GM21390 (cell line): ENCODE results near the gene SERHL2.
A peak's percentile ranks its signal among the peaks of the same experiment; 100 is the strongest.
"Not testable (repeated sequence)": the region's sequence is repeated elsewhere in the genome, so short reads cannot be mapped to it uniquely, and the experiment has no call there.

Experiments
- ATAC-seq: cut with Tn5 transposase; IDR thresholded peaks from one replicate; pipeline ENCODE4 v1.9.1; 2021; ENCODE audit not compliant: unreplicated experiment

The SERHL2 gene

GRCh38 chr22:42571068-42571467 is 17.3 kb downstream of the SERHL2 start:
- ATAC-seq: not testable (repeated sequence)

GRCh38 chr22:42574046-42574445 is 20.3 kb downstream of the SERHL2 start:
- ATAC-seq: not testable (repeated sequence)

- not testable (repeated sequence) for ATAC-seq
These were observed 20.7 kb downstream of the SERHL2 start for GRCh38 chr22:42574468-42574867.

- ATAC-seq: not testable (repeated sequence)
These were observed 22.3 kb downstream of the SERHL2 start for GRCh38 chr22:42575996-42576574.

- not testable (repeated sequence) for ATAC-seq
These were observed 23.4 kb downstream of the SERHL2 start for GRCh38 chr22:42577141-42577540.

- ATAC-seq: no peak
These were observed 24.0 kb downstream of the SERHL2 start for GRCh38 chr22:42577623-42578240.

- not testable (repeated sequence) for ATAC-seq
These were observed 26.3 kb downstream of the SERHL2 start for GRCh38 chr22:42580040-42580439.

- peak; percentile 17 for ATAC-seq
These were observed 27.5 kb downstream of the SERHL2 start for GRCh38 chr22:42581194-42581761.

GRCh38 chr22:42581762-42582716 is 28.3 kb downstream of the SERHL2 start:
- ATAC-seq: peak; percentile 70

- ATAC-seq: no peak
These were observed 29.2 kb downstream of the SERHL2 start for GRCh38 chr22:42582987-42583386.

- no peak for ATAC-seq
These were observed 30.7 kb downstream of the SERHL2 start for GRCh38 chr22:42584364-42584940.

GRCh38 chr22:42585096-42585495 is 31.3 kb downstream of the SERHL2 start:
- no peak for ATAC-seq

GRCh38 chr22:42586381-42586780 is 32.6 kb downstream of the SERHL2 start:
- ATAC-seq: no peak

- no peak for ATAC-seq
These were observed 33.9 kb downstream of the SERHL2 start for GRCh38 chr22:42587588-42588175.

- no peak for ATAC-seq
These were observed 38.2 kb downstream of the SERHL2 start for GRCh38 chr22:42591987-42592386.

- no peak for ATAC-seq
These were observed 41.7 kb downstream of the SERHL2 start for GRCh38 chr22:42595434-42595833.

GRCh38 chr22:42596336-42596735 is 42.6 kb downstream of the SERHL2 start:
- ATAC-seq: no peak

- no peak for ATAC-seq
These were observed 43.2 kb downstream of the SERHL2 start for GRCh38 chr22:42596863-42597530.

GRCh38 chr22:42601879-42602465 is 48.2 kb downstream of the SERHL2 start:
- no peak for ATAC-seq

- ATAC-seq: no peak
These were observed 48.7 kb downstream of the SERHL2 start for GRCh38 chr22:42602470-42602869.
